PC-9 (cell line): Measurements from ENCODE around the gene PIK3CB.

Source experiments
- EZH2 ChIP-seq: fragments of 200-600 bp; sonication (generic); IDR thresholded peaks from 2 replicates; pipeline ENCODE4 v1.8.0; 2017; ENCODE audit warnings: antibody characterized with exemption, low read depth
- TF ChIP-seq, protein P1 (sequence below): fragments of 200-600 bp; sonication (generic); conservative IDR thresholded peaks from 2 replicates; pipeline ENCODE4 v1.6.1; 2017; ENCODE audit warnings: mixed run types, antibody characterized with exemption, mild to moderate bottlenecking, moderate library complexity

DNA sequence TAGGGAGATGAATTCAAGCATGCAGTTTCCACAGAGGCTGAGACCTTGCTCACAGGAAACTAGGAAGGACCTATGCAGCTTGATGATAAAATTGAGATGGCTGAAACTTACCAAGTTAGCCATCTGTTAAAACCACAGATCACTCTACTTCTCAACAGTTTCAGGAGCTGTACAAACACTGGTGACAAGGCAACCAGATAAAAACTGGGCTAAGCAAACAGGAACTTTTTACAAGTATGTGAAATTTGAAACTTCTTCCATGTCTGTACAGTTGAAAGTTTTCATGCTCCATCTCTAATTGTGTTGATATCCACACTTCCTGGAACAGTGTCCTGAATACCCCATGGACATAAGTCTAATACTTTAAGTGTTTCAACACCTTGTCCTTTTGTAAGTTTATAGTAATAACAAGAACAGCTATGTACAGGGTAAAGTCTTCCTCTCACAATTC lies 147.9 kb downstream of the PIK3CB start:
- no peak for TF ChIP-seq EZH2
- TF ChIP-seq, protein P1, sequence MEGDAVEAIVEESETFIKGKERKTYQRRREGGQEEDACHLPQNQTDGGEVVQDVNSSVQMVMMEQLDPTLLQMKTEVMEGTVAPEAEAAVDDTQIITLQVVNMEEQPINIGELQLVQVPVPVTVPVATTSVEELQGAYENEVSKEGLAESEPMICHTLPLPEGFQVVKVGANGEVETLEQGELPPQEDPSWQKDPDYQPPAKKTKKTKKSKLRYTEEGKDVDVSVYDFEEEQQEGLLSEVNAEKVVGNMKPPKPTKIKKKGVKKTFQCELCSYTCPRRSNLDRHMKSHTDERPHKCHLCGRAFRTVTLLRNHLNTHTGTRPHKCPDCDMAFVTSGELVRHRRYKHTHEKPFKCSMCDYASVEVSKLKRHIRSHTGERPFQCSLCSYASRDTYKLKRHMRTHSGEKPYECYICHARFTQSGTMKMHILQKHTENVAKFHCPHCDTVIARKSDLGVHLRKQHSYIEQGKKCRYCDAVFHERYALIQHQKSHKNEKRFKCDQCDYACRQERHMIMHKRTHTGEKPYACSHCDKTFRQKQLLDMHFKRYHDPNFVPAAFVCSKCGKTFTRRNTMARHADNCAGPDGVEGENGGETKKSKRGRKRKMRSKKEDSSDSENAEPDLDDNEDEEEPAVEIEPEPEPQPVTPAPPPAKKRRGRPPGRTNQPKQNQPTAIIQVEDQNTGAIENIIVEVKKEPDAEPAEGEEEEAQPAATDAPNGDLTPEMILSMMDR = no peak
